A549 treated with Mapracorat at 1 μM for 4 hours (cell line): ENCODE data around the gene FOXD4. TPM values are rescaled to one million over a fixed set of nuclear protein-coding genes. Genes with fewer than 3 reads are reported as not detected.

Source experiments
- total RNA-seq: library from RNA; stranded (reverse); fragments of 200-300 nt; extraction: Qiagen RNA extraction; gene quantifications from 5 replicates; pipeline ENCODE4 v1.2.3, GENCODE V29; 2022

The FOXD4 gene
- 0.26 to 0.46 TPM (median 0.42 TPM) in 5 replicates for total RNA-seq

GRCh38 chr9:117995-118467 is at the start of gene FOXD4:
Gene FOXD4 (minus strand): TSS chr9:118417. CDS start chr9:118119, 298 bp downstream.

Other genes with a start within 250 kb of the FOXD4 start
- 7.9 to 13.5 TPM (median 11.5 TPM) in 5 replicates for gene WASHC1, start 89.0 kb downstream of the FOXD4 start, total RNA-seq
- 23.6 to 31.2 TPM (median 27.7 TPM) in 5 replicates for gene ZNG1A, start 60.6 kb upstream of the FOXD4 start, total RNA-seq
- 0.24 to 0.59 TPM (median 0.36 TPM) in 5 replicates for gene DOCK8, start 96.4 kb upstream of the FOXD4 start, total RNA-seq